Measurements from ENCODE around the gene TALDO1.

Gene TALDO1

GRCh38 chr11:763073-763463 is 15.8 kb downstream of the TALDO1 start:
- FAIRE-seq: no peak
- DNase-seq (ENCODE audit: insufficient read length, low spot score): no peak
- TF ChIP-seq, protein P1, sequence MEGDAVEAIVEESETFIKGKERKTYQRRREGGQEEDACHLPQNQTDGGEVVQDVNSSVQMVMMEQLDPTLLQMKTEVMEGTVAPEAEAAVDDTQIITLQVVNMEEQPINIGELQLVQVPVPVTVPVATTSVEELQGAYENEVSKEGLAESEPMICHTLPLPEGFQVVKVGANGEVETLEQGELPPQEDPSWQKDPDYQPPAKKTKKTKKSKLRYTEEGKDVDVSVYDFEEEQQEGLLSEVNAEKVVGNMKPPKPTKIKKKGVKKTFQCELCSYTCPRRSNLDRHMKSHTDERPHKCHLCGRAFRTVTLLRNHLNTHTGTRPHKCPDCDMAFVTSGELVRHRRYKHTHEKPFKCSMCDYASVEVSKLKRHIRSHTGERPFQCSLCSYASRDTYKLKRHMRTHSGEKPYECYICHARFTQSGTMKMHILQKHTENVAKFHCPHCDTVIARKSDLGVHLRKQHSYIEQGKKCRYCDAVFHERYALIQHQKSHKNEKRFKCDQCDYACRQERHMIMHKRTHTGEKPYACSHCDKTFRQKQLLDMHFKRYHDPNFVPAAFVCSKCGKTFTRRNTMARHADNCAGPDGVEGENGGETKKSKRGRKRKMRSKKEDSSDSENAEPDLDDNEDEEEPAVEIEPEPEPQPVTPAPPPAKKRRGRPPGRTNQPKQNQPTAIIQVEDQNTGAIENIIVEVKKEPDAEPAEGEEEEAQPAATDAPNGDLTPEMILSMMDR (IDR thresholded peaks at IDR 0.05; ENCODE audit: insufficient read depth, missing control alignments): no peak

DNA sequence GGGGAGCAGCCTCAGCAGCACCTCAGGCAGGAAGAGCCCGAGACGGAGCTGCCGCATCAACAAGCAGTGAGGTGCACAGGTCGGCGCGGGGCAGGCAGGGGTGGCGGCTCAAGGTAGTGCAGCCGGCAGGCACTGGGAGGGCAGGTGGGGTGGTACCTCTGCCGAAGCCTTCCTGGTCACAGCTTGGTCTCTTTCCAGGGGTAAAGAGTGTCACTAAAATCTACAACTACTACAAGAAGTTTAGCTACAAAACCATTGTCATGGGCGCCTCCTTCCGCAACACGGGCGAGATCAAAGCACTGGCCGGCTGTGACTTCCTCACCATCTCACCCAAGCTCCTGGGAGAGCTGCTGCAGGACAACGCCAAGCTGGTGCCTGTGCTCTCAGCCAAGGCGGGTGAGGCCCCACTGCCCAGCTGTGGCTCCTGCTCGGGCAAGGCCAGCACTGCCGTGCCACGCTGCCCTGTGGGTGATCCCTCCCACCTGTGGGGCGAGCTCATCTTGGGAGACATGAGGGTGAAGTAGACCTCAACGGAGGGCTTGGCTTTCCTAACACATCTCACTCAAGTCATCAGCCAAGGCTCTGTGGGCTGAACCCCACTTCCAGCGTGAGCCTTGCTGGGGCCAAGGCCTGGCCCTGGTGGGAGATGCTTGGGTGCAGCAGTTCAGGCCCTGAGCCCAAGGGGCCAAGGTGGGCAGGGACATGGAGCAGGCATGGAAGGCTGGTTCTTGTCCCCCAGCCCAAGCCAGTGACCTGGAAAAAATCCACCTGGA is 16.5 kb downstream of the TALDO1 start:
- TF ChIP-seq, protein P1 (IDR thresholded peaks at IDR 0.05; ENCODE audit: insufficient read depth, missing control alignments): no peak

GRCh38 chr11:764322-765024 is 17.2 kb downstream of the TALDO1 start:
- TF ChIP-seq, protein P1 (IDR thresholded peaks at IDR 0.05; ENCODE audit: insufficient read depth, missing control alignments): no peak
- DNase-seq (ENCODE audit: insufficient read length, low spot score) (no peak), FAIRE-seq (no peak)

More for the DNA sequence above, 16.5 kb downstream of the TALDO1 start:
- FAIRE-seq (no peak), DNase-seq (ENCODE audit: insufficient read length, low spot score) (no peak)

DNA sequence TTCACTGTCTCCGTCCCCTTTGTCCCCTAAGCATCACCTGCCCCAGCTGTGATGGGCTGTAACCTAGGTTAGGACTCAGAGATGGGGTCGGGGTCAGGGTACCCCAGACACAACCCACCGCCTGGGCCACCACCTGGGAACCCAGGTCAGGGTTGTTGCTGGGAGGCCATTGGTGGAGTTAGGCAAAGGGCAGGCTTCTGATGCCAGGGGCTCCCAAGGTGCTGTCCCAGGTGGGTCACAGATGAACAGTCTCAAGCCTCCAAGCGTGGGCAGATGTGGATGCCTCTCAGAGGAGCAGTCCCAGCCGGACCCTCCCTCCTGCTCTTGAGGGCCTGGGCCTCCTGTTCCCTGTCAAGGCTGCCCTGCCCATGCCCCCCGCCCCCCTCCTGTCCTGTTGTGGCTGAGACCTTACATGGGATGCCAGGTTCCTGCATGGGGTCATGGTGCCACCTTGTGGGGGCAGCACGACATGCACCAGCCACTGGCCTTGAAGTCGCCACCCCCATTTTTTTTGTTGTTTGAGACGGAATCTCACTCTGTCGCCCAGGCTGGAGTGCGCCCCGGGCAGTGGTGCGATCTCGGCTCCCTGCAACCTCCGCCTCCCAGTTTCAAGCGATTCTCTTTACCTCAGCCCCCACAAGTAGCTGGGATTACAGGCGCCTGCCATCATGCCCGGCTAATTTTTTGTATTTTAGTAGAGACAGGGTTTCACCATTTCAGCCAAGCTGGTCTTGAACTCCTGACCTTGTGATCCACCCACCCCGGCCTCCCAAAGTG is 17.9 kb downstream of the TALDO1 start:
- FAIRE-seq: no peak
- no peak for DNase-seq (ENCODE audit: insufficient read length, low spot score)
- TF ChIP-seq, protein P1 (IDR thresholded peaks at IDR 0.05; ENCODE audit: insufficient read depth, missing control alignments): peak; percentile 48

- DNase-seq (ENCODE audit: insufficient read length, low spot score) (no peak), FAIRE-seq (no peak)
- TF ChIP-seq, protein P1 (IDR thresholded peaks at IDR 0.05; ENCODE audit: insufficient read depth, missing control alignments): no peak
Measured at GRCh38 chr11:765802-766091, 18.5 kb downstream of the TALDO1 start.

- DNase-seq (ENCODE audit: insufficient read length, low spot score) (no peak), FAIRE-seq (no peak)
- TF ChIP-seq, protein P1 (IDR thresholded peaks at IDR 0.05; ENCODE audit: insufficient read depth, missing control alignments): no peak
Measured at GRCh38 chr11:766106-766935, 19.1 kb downstream of the TALDO1 start.

Measured in D721Med (cell line).